ENCODE data around the gene OR2T11. TPM values are rescaled to one million over a fixed set of nuclear protein-coding genes. Genes with fewer than 3 reads are reported as not detected.

Gene OR2T11
- total and polyA plus RNA-seq, 3 experiments from 2014 or later = not detected

DNA sequence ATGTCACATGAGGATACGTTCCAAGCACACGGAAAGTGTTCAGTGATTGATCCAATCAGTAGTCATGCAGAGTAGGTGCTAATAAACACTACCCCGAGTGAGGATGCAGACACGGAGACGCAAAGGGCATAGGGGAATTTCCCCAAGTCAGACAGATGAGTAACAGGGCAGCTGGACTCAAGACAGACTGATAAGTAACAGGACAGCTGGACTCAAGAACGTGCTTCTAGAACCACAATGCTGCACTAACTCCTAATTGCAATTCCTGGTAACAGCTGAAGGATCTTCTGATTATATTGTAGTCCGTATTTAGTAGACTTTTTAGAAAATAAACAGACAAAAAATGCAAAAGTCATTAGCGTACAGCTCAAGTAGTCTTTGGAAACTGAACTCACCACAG lies 35.5 kb downstream of the OR2T11 start:
- Mint-ChIP-seq H3K4me1 (no peaks in the 10 kb centered on the region), H3K27ac (no peak overlapping the region), H3K9me3 (no peaks in the 10 kb centered on the region), H3K4me3 (no peak overlapping the region), H3K27me3 (peaks cover 6 to 9% of the 10 kb centered on the region in 2 donors), H3K36me3 (no peaks in the 10 kb centered on the region)
- no peaks in the 10 kb centered on the region for H3K36me3 ChIP-seq (ENCODE audit: insufficient read depth, low read length)
- ChIA-PET CTCF (no interaction called here), POLR2A (no interaction called here)
- no peak overlapping the region for H3K4me3 ChIP-seq (ENCODE audit: low read length)
- no peak for DNase-seq
- H3K27me3 ChIP-seq (ENCODE audit: insufficient read depth, low read length, poor library complexity, severe bottlenecking) = no peaks in the 10 kb centered on the region
- H3K4me1 ChIP-seq (ENCODE audit: insufficient read depth, low read length) = no peaks in the 10 kb centered on the region
- no peaks in the 10 kb centered on the region for H3K9me3 ChIP-seq (ENCODE audit: low read length)
- H3K27ac ChIP-seq (ENCODE audit: low read depth, low read length) = no peak overlapping the region

DNA sequence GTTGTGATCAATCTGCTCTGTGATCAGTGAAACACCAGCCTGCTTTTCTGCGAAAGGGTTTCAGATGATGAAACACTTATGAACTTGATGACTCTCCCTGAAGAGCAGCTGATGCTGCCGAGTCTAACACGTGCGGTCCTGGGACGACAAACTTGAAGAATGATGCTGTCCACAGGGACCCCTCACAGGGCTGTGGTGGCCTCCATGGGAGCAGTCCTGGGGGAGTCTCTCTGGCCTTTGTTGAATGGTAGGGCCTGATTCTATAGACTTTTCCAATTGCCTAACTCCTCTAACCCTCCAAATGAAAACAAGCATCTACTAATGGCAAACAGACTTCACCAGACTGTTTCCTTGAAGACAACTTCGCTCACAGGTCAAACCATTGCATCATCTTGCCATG lies 37.3 kb downstream of the OR2T11 start, which contains the start of gene OR2T10:
Gene OR2T10, minus strand, starts transcription at position 112 of the 400 bp plus-strand sequence. CDS start 3,932 bp downstream, outside the sequence.
- ChIA-PET CTCF (no interaction called here), POLR2A (no interaction called here)
- Histone ChIP-seq H3K4me3 (ENCODE audit: low read length) (no peak within 1 kb of the TSS), H3K27ac (ENCODE audit: low read depth, low read length) (no peak within 1 kb of the TSS), H3K4me1 (ENCODE audit: insufficient read depth, low read length) (no peaks in the 10 kb centered on the region), H3K27me3 (ENCODE audit: insufficient read depth, low read length, poor library complexity, severe bottlenecking) (no peaks in the 10 kb centered on the region), H3K9me3 (ENCODE audit: low read length) (no peaks in the 10 kb centered on the region), H3K36me3 (ENCODE audit: insufficient read depth, low read length) (no peaks in the 10 kb centered on the region)
- Mint-ChIP-seq H3K4me1 (no peaks in the 10 kb centered on the region), H3K27ac (peak within 1 kb of the TSS in 1 of 8 donors; percentile 2), H3K36me3 (no peaks in the 10 kb centered on the region), H3K4me3 (no peak within 1 kb of the TSS), H3K9me3 (no peaks in the 10 kb centered on the region), H3K27me3 (peaks cover 6 to 10% of the 10 kb centered on the region in 2 donors)
- no peak for DNase-seq

DNA sequence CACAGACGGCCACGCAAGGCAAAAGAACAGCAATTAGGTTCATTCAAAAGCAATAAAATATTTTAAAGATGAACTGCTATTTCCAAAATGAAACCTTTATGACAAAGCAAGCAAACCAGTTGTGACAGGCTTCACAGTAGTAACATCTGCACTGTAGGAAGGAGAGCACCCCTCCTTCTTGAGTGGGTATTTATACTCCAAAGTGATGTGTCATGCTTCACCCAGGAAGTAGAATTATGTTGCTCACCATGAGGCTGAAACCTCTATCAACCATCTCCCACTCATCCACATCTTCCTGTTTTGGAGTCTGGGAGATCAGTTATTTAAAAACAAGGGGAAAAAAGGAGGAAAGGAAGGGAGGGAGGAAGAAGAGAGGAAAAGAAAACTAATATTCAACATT lies 38.3 kb downstream of the OR2T11 start:
- peaks cover 3 to 9% of the 10 kb centered on the region in 2 donors for H3K27me3 Mint-ChIP-seq
- no peaks in the 10 kb centered on the region for H3K36me3 Mint-ChIP-seq
- no peaks in the 10 kb centered on the region for H3K9me3 Mint-ChIP-seq
- H3K9me3 ChIP-seq (ENCODE audit: low read length) = no peaks in the 10 kb centered on the region
- H3K4me3 Mint-ChIP-seq = no peak overlapping the region
- ChIA-PET CTCF (no interaction called here), POLR2A (no interaction called here)
- DNase-seq = no peak
- H3K27ac ChIP-seq (ENCODE audit: low read depth, low read length) = no peak overlapping the region
- H3K36me3 ChIP-seq (ENCODE audit: insufficient read depth, low read length) = no peaks in the 10 kb centered on the region
- no peaks in the 10 kb centered on the region for H3K4me1 Mint-ChIP-seq
- H3K27ac Mint-ChIP-seq = peak overlapping the region in 1 of 8 donors; percentile 2
- H3K4me3 ChIP-seq (ENCODE audit: low read length) = no peak overlapping the region
- H3K4me1 ChIP-seq (ENCODE audit: insufficient read depth, low read length) = no peaks in the 10 kb centered on the region
- no peaks in the 10 kb centered on the region for H3K27me3 ChIP-seq (ENCODE audit: insufficient read depth, low read length, poor library complexity, severe bottlenecking)

DNA sequence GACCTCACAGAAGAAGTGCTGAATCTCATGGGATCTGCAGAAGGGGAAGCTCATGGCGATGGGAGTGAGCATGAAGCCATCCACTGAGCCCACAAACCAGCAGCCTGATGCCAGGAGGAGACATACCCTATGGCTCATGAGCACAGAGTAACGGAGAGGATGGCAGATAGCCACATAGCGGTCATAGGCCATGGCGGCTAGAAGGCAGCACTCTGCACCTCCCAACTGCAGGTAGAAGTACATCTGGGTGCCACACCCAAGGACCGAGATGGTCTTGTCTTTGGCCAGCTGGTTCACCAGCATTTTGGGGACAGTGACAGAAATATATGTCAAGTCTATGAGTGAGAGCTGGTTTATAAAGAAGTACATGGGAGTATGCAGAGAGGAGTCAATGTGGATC lies 41.7 kb downstream of the OR2T11 start:
- DNase-seq = no peak
- no peaks in the 10 kb centered on the region for H3K4me1 ChIP-seq (ENCODE audit: insufficient read depth, low read length)
- Mint-ChIP-seq H3K4me3 (no peak overlapping the region), H3K36me3 (no peaks in the 10 kb centered on the region), H3K4me1 (no peaks in the 10 kb centered on the region), H3K9me3 (no peaks in the 10 kb centered on the region), H3K27ac (no peak overlapping the region), H3K27me3 (peaks cover 0 to 10% of the 10 kb centered on the region in 2 donors)
- H3K9me3 ChIP-seq (ENCODE audit: low read length) = no peaks in the 10 kb centered on the region
- POLR2A ChIA-PET = no interaction called here
- H3K36me3 ChIP-seq (ENCODE audit: insufficient read depth, low read length) = no peaks in the 10 kb centered on the region
- no peak overlapping the region for H3K4me3 ChIP-seq (ENCODE audit: low read length)
- H3K27me3 ChIP-seq (ENCODE audit: insufficient read depth, low read length, poor library complexity, severe bottlenecking) = no peaks in the 10 kb centered on the region
- CTCF ChIA-PET = no interaction called here
- no peak overlapping the region for H3K27ac ChIP-seq (ENCODE audit: low read depth, low read length)

DNA sequence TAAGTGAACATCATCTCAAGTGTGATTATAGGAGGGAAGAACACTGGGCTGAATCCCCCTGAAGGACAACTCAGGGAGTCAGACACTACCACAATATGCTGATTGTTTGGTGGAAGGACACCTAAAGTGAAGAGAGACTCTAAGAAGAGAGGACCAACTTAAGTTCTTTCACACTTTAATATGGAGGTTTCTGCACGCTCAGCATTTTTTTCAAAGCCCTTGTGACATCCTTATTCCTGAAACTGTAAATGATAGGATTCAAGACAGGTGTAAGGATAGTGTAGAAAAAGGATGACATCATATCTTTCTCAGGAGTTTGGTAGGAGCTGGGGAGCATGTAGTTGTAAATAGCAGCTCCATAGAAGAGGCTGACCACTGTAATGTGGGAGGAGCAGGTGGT lies 42.2 kb downstream of the OR2T11 start:
- Mint-ChIP-seq H3K4me3 (no peak overlapping the region), H3K27me3 (peaks cover 0 to 10% of the 10 kb centered on the region in 2 donors), H3K4me1 (no peaks in the 10 kb centered on the region), H3K27ac (no peak overlapping the region), H3K36me3 (no peaks in the 10 kb centered on the region), H3K9me3 (no peaks in the 10 kb centered on the region)
- H3K9me3 ChIP-seq (ENCODE audit: low read length) = no peaks in the 10 kb centered on the region
- no peaks in the 10 kb centered on the region for H3K4me1 ChIP-seq (ENCODE audit: insufficient read depth, low read length)
- H3K36me3 ChIP-seq (ENCODE audit: insufficient read depth, low read length) = no peaks in the 10 kb centered on the region
- H3K4me3 ChIP-seq (ENCODE audit: low read length) = no peak overlapping the region
- H3K27me3 ChIP-seq (ENCODE audit: insufficient read depth, low read length, poor library complexity, severe bottlenecking) = no peaks in the 10 kb centered on the region
- ChIA-PET CTCF (no interaction called here), POLR2A (no interaction called here)
- DNase-seq = no peak
- no peak overlapping the region for H3K27ac ChIP-seq (ENCODE audit: low read depth, low read length)

DNA sequence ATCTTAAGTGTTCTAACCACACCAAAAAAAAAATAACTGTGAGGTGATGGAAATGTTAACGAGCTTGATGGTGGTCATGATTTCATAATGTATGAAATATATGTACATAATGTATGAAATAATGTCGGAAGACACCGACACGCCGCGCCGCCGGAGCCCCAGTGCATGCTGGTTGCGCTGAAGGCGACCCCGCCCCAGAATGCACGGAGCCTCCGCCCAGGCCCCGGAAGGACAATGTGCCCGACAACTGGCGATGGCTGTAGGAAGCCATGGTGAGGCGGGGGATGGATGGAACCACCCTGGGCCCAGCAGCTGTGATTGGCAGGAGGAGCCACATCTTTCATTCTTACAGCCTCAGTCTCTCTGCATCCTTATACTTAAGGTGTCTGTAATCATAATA lies 44.8 kb downstream of the OR2T11 start:
- DNase-seq = no peak
- Mint-ChIP-seq H3K27me3 (peaks cover 3 to 15% of the 10 kb centered on the region in 2 donors), H3K4me1 (no peaks in the 10 kb centered on the region), H3K9me3 (no peaks in the 10 kb centered on the region), H3K36me3 (no peaks in the 10 kb centered on the region), H3K4me3 (no peak overlapping the region), H3K27ac (no peak overlapping the region)
- Histone ChIP-seq H3K27me3 (ENCODE audit: insufficient read depth, low read length, poor library complexity, severe bottlenecking) (no peaks in the 10 kb centered on the region), H3K36me3 (ENCODE audit: insufficient read depth, low read length) (no peaks in the 10 kb centered on the region), H3K4me3 (ENCODE audit: low read length) (no peak overlapping the region), H3K27ac (ENCODE audit: low read depth, low read length) (no peak overlapping the region), H3K9me3 (ENCODE audit: low read length) (no peaks in the 10 kb centered on the region), H3K4me1 (ENCODE audit: insufficient read depth, low read length) (no peaks in the 10 kb centered on the region)
- ChIA-PET POLR2A (no interaction called here), CTCF (no interaction called here)

DNA sequence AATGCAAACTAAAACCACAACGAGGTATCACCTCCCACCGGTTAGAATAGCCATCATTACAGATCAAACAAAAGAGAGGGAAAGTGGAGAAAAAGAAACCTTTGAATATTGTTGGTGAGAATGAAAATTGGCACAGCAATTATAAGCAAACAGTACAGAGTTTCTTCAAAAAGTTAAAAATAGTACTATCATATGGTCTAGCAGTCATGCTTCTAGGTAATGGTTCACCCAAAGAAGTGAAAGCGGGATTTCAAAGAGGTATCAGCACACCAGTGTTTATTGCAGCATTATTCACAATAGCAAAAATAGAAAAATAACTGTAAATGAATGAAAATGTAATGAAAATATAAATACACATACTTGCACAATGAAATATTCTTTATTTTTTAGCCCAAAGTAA lies 45.6 kb downstream of the OR2T11 start:
- Histone ChIP-seq H3K27ac (ENCODE audit: low read depth, low read length) (no peak overlapping the region), H3K9me3 (ENCODE audit: low read length) (no peaks in the 10 kb centered on the region), H3K4me1 (ENCODE audit: insufficient read depth, low read length) (no peaks in the 10 kb centered on the region), H3K27me3 (ENCODE audit: insufficient read depth, low read length, poor library complexity, severe bottlenecking) (no peaks in the 10 kb centered on the region), H3K36me3 (ENCODE audit: insufficient read depth, low read length) (no peaks in the 10 kb centered on the region), H3K4me3 (ENCODE audit: low read length) (no peak overlapping the region)
- ChIA-PET POLR2A (no interaction called here), CTCF (no interaction called here)
- no peak for DNase-seq
- Mint-ChIP-seq H3K27ac (no peak overlapping the region), H3K27me3 (peaks cover 3 to 16% of the 10 kb centered on the region in 2 donors), H3K4me3 (no peak overlapping the region), H3K9me3 (no peaks in the 10 kb centered on the region), H3K36me3 (no peaks in the 10 kb centered on the region), H3K4me1 (no peaks in the 10 kb centered on the region)

DNA sequence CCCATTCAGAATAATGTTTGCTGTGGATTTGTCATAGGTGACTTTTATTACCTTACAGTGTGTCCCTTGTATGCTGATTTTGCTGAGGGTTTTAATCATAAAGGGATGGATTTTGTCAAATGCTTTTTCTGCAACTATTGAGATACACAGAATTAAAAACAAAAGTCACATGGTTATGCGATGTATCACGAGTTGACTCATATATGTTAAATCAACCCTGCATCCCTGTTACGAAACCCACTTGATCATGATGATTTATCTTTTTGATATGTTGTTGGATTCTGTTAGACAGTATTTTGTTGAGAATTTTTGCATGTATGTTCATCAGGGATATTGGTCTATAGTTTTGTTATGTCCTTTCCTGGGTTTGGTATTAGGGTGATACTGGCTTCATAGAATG lies 49.6 kb downstream of the OR2T11 start:
- H3K4me1 ChIP-seq (ENCODE audit: insufficient read depth, low read length) = no peaks in the 10 kb centered on the region
- Mint-ChIP-seq H3K4me3 (no peak overlapping the region), H3K27ac (no peak overlapping the region), H3K27me3 (peaks cover 3 to 8% of the 10 kb centered on the region in 2 donors), H3K4me1 (no peaks in the 10 kb centered on the region), H3K36me3 (no peaks in the 10 kb centered on the region), H3K9me3 (no peaks in the 10 kb centered on the region)
- DNase-seq = no peak
- ChIA-PET POLR2A (no interaction called here), CTCF (no interaction called here)
- no peaks in the 10 kb centered on the region for H3K36me3 ChIP-seq (ENCODE audit: insufficient read depth, low read length)
- no peaks in the 10 kb centered on the region for H3K27me3 ChIP-seq (ENCODE audit: insufficient read depth, low read length, poor library complexity, severe bottlenecking)
- H3K9me3 ChIP-seq (ENCODE audit: low read length) = no peaks in the 10 kb centered on the region
- H3K4me3 ChIP-seq (ENCODE audit: low read length) = no peak overlapping the region
- H3K27ac ChIP-seq (ENCODE audit: low read depth, low read length) = no peak overlapping the region
